H9 (cell line): Measurements from ENCODE around the gene MYO1E. TPM values are rescaled to one million over a fixed set of nuclear protein-coding genes. Genes with fewer than 3 reads are reported as not detected.
A peak's percentile ranks its signal among the peaks of the same experiment; 100 is the strongest.

Experiments
- DNase-seq: peaks from one replicate; pipeline ENCODE4 v3.0.0-alpha.2; 2017
- H2AFZ ChIP-seq: one replicate; pipeline ENCODE4 v1.6.1; 2013; ENCODE audit warnings: mild to moderate bottlenecking, low read length, control low read depth, moderate library complexity
- H2AK5ac ChIP-seq: 2 replicates; pipeline ENCODE4 v1.6.1; 2013; ENCODE audit warnings: low read length, control low read depth, mixed read lengths; ENCODE audit not compliant: insufficient read length
- H2BK120ac ChIP-seq: one replicate; pipeline ENCODE4 v1.6.1; 2013; ENCODE audit warnings: low read depth, mild to moderate bottlenecking, low read length, control low read depth, inconsistent platforms; ENCODE audit not compliant: poor library complexity, severe bottlenecking
- H2BK12ac ChIP-seq: 2 replicates; pipeline ENCODE4 v1.6.1; 2013; ENCODE audit warnings: low read length, control low read depth, mixed read lengths, low read depth; ENCODE audit not compliant: insufficient read length
- H2BK15ac ChIP-seq: 2 replicates; pipeline ENCODE4 v1.6.1; 2013; ENCODE audit warnings: low read depth, low read length, control low read depth
- H2BK20ac ChIP-seq: one replicate; pipeline ENCODE4 v1.6.1; 2013; ENCODE audit warnings: low read depth, mild to moderate bottlenecking, low read length, control low read depth, inconsistent platforms; ENCODE audit not compliant: poor library complexity, severe bottlenecking
- H2BK5ac ChIP-seq: 2 replicates; pipeline ENCODE4 v1.6.1; 2013; ENCODE audit warnings: low read length, control low read depth, mixed read lengths; ENCODE audit not compliant: insufficient read length
- H3K14ac ChIP-seq: 2 replicates; pipeline ENCODE4 v1.6.1; 2013; ENCODE audit warnings: low read length, control low read depth; ENCODE audit not compliant: insufficient read depth
- H3K18ac ChIP-seq: 2 replicates; pipeline ENCODE4 v1.6.1; 2013; ENCODE audit warnings: low read depth, mild to moderate bottlenecking, mixed read lengths, low read length, control low read depth; ENCODE audit not compliant: insufficient read length
- H3K23ac ChIP-seq: 2 replicates; pipeline ENCODE4 v1.6.1; 2013; ENCODE audit warnings: low read length, control low read depth, mixed read lengths, low read depth; ENCODE audit not compliant: insufficient read length
- H3K23me2 ChIP-seq: 2 replicates; pipeline ENCODE4 v1.6.1; 2013; ENCODE audit warnings: low read depth, mild to moderate bottlenecking, mixed read lengths, low read length, control low read depth; ENCODE audit not compliant: insufficient read length, poor library complexity, severe bottlenecking
- H3K27ac ChIP-seq: 2 replicates; pipeline ENCODE4 v1.5.1; 2013; ENCODE audit warnings: low read length, control low read depth, mixed read lengths, low read depth; ENCODE audit not compliant: insufficient read length
- H3K27me3 ChIP-seq: 2 replicates; pipeline ENCODE4 v1.6.1; 2013; ENCODE audit warnings: low read length, control low read depth, inconsistent platforms; ENCODE audit not compliant: insufficient read depth
- H3K4ac ChIP-seq: 2 replicates; pipeline ENCODE4 v1.6.1; 2013; ENCODE audit warnings: low read depth, mild to moderate bottlenecking, control low read depth, inconsistent platforms, low read length, moderate library complexity
- H3K4me1 ChIP-seq: 2 replicates; pipeline ENCODE4 v1.6.1; 2013; ENCODE audit warnings: low read length, control low read depth, inconsistent platforms; ENCODE audit not compliant: insufficient read depth
- H3K4me2 ChIP-seq: 2 replicates; pipeline ENCODE4 v1.6.1; 2013; ENCODE audit warnings: low read length, control low read depth, mixed read lengths; ENCODE audit not compliant: insufficient read length, insufficient read depth
- H3K56ac ChIP-seq: 2 replicates; pipeline ENCODE4 v1.6.1; 2013; ENCODE audit warnings: low read depth, mild to moderate bottlenecking, mixed read lengths, low read length, control low read depth; ENCODE audit not compliant: insufficient read length
- H3K79me1 ChIP-seq: 2 replicates; pipeline ENCODE4 v1.6.1; 2013; ENCODE audit warnings: low read depth, mild to moderate bottlenecking, moderate library complexity, low read length, control low read depth, inconsistent platforms; ENCODE audit not compliant: insufficient read depth, poor library complexity, severe bottlenecking
- H3K79me2 ChIP-seq: 2 replicates; pipeline ENCODE4 v1.6.1; 2013; ENCODE audit warnings: low read length, control low read depth, inconsistent platforms; ENCODE audit not compliant: insufficient read depth
- H3K9ac ChIP-seq: 2 replicates; pipeline ENCODE4 v1.6.1; 2013; ENCODE audit warnings: low read length, control low read depth, mixed read lengths; ENCODE audit not compliant: insufficient read length; ENCODE audit errors: extremely low read depth
- H3K9me3 ChIP-seq: one replicate; pipeline ENCODE4 v1.6.1; 2013; ENCODE audit warnings: low read depth, low read length, inconsistent platforms; ENCODE audit not compliant: control insufficient read depth
- H3T11ph ChIP-seq: one replicate; pipeline ENCODE4 v1.6.1; 2013; ENCODE audit warnings: mild to moderate bottlenecking, low read length, control low read depth, inconsistent platforms
- H4K20me1 ChIP-seq: one replicate; pipeline ENCODE4 v1.6.1; 2013; ENCODE audit not compliant: control insufficient read depth, insufficient read length, insufficient read depth
- H4K5ac ChIP-seq: 2 replicates; pipeline ENCODE4 v1.6.1; 2013; ENCODE audit warnings: low read depth, mild to moderate bottlenecking, mixed read lengths, low read length, control low read depth; ENCODE audit not compliant: insufficient read length
- H4K8ac ChIP-seq: replicated peaks from 2 replicates; pipeline ENCODE4 v1.6.1; 2013; ENCODE audit warnings: low read length, control low read depth, mixed read lengths, low read depth; ENCODE audit not compliant: insufficient read length
- H4K91ac ChIP-seq: 2 replicates; pipeline ENCODE4 v1.6.1; 2013; ENCODE audit warnings: low read depth, mild to moderate bottlenecking, moderate library complexity, mixed read lengths, low read length, control low read depth; ENCODE audit not compliant: insufficient read length
- H3K27ac Mint-ChIP-seq, 3 experiments: 2 replicates in 2 of 3; 3 replicates in 1 of 3; pipeline ENCODE4 v1.8.0; 2020 to 2021; ENCODE audit warnings: mixed read lengths in 3 of 3, mild to moderate bottlenecking in 1 of 3, moderate library complexity in 1 of 3
- H3K27me3 Mint-ChIP-seq: 2 replicates; pipeline ENCODE4 v1.8.0; 2021; ENCODE audit warnings: low read depth, mild to moderate bottlenecking, moderate library complexity, mixed read lengths
- H3K36me3 Mint-ChIP-seq, 3 experiments: 2 replicates in 2 of 3; 3 replicates in 1 of 3; pipeline ENCODE4 v1.8.0; 2020 to 2021; ENCODE audit warnings: low read depth in 3 of 3, mixed read lengths in 3 of 3; ENCODE audit not compliant: insufficient read depth in 1 of 3
- H3K4me1 Mint-ChIP-seq, 2 experiments: 2 replicates each; pipeline ENCODE4 v1.8.0; 2020; ENCODE audit warnings: mixed read lengths in 2 of 2
- H3K4me3 Mint-ChIP-seq, 2 experiments: 2 replicates in 1 of 2; 3 replicates in 1 of 2; pipeline ENCODE4 v1.8.0; 2020 to 2021; ENCODE audit warnings: mild to moderate bottlenecking in 2 of 2, mixed read lengths in 2 of 2, moderate library complexity in 1 of 2
- H3K9me3 Mint-ChIP-seq, 2 experiments: 2 replicates in 1 of 2; 3 replicates in 1 of 2; pipeline ENCODE4 v1.8.0; 2020; ENCODE audit warnings: mild to moderate bottlenecking in 2 of 2, mixed read lengths in 2 of 2, moderate library complexity in 1 of 2
- CTCF ChIP-seq: fragments of 200-600 bp; sonication (generic); conservative IDR thresholded peaks from 3 replicates; pipeline ENCODE4 v1.8.0; 2021; ENCODE audit warnings: antibody characterized with exemption, mild to moderate bottlenecking
- WGBS: extraction: QIAGEN DNeasy Blood & Tissue Kit; methylation state at CpG from one replicate; pipeline ENCODE4 v1.1.7; 2013; ENCODE audit warnings: missing lambda C conversion rate, low lambda C conversion rate, mixed read lengths; ENCODE audit not compliant: insufficient read length; ENCODE audit errors: extremely low coverage; 5-methylcytosine and 5-hydroxymethylcytosine counted together
- total RNA-seq: library from RNA; stranded (reverse); gene quantifications from 2 replicates; pipeline ENCODE4 v1.2.1, GENCODE V29; 2021

Gene MYO1E
- total RNA-seq, 1 experiment from 2014 or later = 235 TPM

- no peak overlapping the region for H4K91ac ChIP-seq
- peak overlapping the region in 2 of 3 experiments; percentile 74 to 79; a peak in 4 of 7 replicates for H3K27ac Mint-ChIP-seq
- no peak overlapping the region for H3K56ac ChIP-seq
- H3K79me1 ChIP-seq = no peaks in the 10 kb centered on the region
- H3T11ph ChIP-seq = no peak overlapping the region
- no peak overlapping the region for H3K18ac ChIP-seq
- H2BK5ac ChIP-seq = no peak overlapping the region
- H3K9me3 ChIP-seq = no peaks in the 10 kb centered on the region
- H3K9me3 Mint-ChIP-seq = no peaks in the 10 kb centered on the region
- peaks cover 7 to 75% (median 37%) of the 10 kb centered on the region in 3 experiments; a peak in 6 of 7 replicates for H3K36me3 Mint-ChIP-seq
- no peak overlapping the region for H4K5ac ChIP-seq
- H3K27me3 ChIP-seq = no peaks in the 10 kb centered on the region
- no peaks in the 10 kb centered on the region for H3K23me2 ChIP-seq
- no peak overlapping the region for H2BK15ac ChIP-seq
- H3K4me3 Mint-ChIP-seq = no peak overlapping the region
- no peak overlapping the region for H3K23ac ChIP-seq
- H2BK120ac ChIP-seq = no peak overlapping the region
- H3K4me2 ChIP-seq = no peak overlapping the region
- H3K27ac ChIP-seq = no peak overlapping the region
- H3K14ac ChIP-seq = no peak overlapping the region
- 0 out of 2 replicates have a peak, but pooled peaks cover 2% of the 10 kb centered on the region for H3K4me1 ChIP-seq
- no CpG with 5 or more reads among the region's 12 CpGs for WGBS
- H3K27me3 Mint-ChIP-seq = no peaks in the 10 kb centered on the region
- peaks cover 10 to 16% of the 10 kb centered on the region in 2 experiments for H3K4me1 Mint-ChIP-seq
- no peaks in the 10 kb centered on the region for H3K79me2 ChIP-seq
- no peak overlapping the region for H2AK5ac ChIP-seq
- H2BK20ac ChIP-seq = no peak overlapping the region
- no peak overlapping the region for H3K4ac ChIP-seq
- no peak overlapping the region for H3K9ac ChIP-seq
- no peak for TF ChIP-seq CTCF
- DNase-seq = peak; percentile 48
- H2AFZ ChIP-seq = no peak overlapping the region
- H4K20me1 ChIP-seq = no peaks in the 10 kb centered on the region
- no peak overlapping the region for H2BK12ac ChIP-seq
- H4K8ac ChIP-seq = no peak overlapping the region
Measured at GRCh38 chr15:59170295-59171066, 202.2 kb downstream of the MYO1E start.
